ENCODE measurements around the gene YIF1B. TPM values are rescaled to one million over a fixed set of nuclear protein-coding genes. Genes with fewer than 3 reads are reported as not detected.
"Not testable (repeated sequence)": the region's sequence is repeated elsewhere in the genome, so short reads cannot be mapped to it uniquely, and the experiment has no call there.

YIF1B gene
- total and polyA plus RNA-seq, 2 of the 4 experiments (the other 2 are of a cell fraction), result 72.2 to 165 TPM

DNA sequence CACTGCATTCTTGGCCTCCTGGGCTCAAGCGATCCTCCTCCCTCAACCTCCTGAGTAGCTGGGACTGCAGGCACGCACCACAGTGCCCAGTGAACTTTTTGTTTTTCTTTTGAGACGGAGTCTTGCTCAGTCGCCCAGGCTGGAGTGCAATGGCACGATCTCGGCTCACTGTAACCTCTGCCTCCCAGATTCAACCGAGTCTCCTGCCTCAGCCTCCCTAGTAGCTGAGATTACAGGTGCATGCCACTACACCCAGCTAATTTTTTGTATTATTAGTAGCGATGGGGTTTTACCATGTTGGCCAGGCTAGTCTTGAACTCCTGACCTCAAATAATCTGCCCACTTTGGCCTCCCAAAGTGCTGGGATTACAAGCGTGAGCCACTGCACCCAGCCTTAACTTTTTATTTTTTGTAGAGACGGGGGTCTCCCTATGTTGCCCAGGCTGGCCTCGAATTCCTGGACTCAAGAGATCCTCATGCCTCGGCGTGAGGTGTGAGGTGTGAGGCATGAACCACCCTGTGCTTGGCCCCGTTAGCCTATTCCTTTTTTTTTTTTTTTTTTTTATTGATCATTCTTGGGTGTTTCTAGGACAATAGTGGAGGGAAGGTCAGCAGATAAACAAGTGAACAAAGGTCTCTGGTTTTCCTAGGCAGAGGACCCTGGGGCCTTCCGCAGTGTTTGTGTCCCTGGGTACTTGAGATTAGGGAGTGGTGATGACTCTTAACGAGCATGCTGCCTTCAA lies 47.4 kb upstream of the YIF1B start:
- dilution Hi-C loops (cut with HindIII; ENCODE audit: low sequenced_read_pairs, unreplicated experiment); H2AK9ac ChIP-seq (replicated peaks; ENCODE audit: low read depth, low read length, poor library complexity); H4K5ac ChIP-seq (ENCODE audit: low read depth, low read length); BruUV-seq (replicated peaks); H3K4me1 ChIP-seq (ENCODE audit: control insufficient read depth, insufficient read depth, low read length); DNase-seq; ATAC-seq (ENCODE audit: low read depth); H3K36me3 ChIP-seq (ENCODE audit: control insufficient read depth, insufficient read depth, low read length); H4K8ac ChIP-seq (ENCODE audit: low read depth in 2 of 2, low read length in 2 of 2); in situ Hi-C loops (cut with MboI; ENCODE audit: low sequenced_read_pairs); H3K79me1 ChIP-seq (ENCODE audit: low read depth in 1 of 2, low read length in 2 of 2); H3K9ac ChIP-seq (ENCODE audit: low read depth, low read length); H2AK5ac ChIP-seq (ENCODE audit: low read depth, low read length); H3K4me3 ChIP-seq (ENCODE audit: insufficient read depth, low read depth, low read length); H2BK15ac ChIP-seq (ENCODE audit: low read depth, low read length); H3K9me3 ChIP-seq (ENCODE audit: control insufficient read depth, insufficient read depth, low read length); H3K27ac ChIP-seq (ENCODE audit: insufficient read depth, low read length); H2BK5ac ChIP-seq (ENCODE audit: low read depth, low read length, poor library complexity, severe bottlenecking); H2AFZ ChIP-seq (replicated peaks; ENCODE audit: low read length, poor library complexity); H2BK20ac ChIP-seq (ENCODE audit: low read depth, low read length); H3K23ac ChIP-seq (ENCODE audit: low read depth, low read length); H4K20me1 ChIP-seq (ENCODE audit: insufficient read depth, low read length); H3K18ac ChIP-seq (ENCODE audit: low read depth, low read length); intact Hi-C loops (cut with micrococcal nuclease); POLR2A ChIA-PET (ENCODE audit: unreplicated experiment); H2BK120ac ChIP-seq (ENCODE audit: low read depth, low read length); H3K9me1 ChIP-seq (ENCODE audit: insufficient read depth, low read length); H4K91ac ChIP-seq (ENCODE audit: insufficient read depth, low read depth, low read length); H3K56ac ChIP-seq (ENCODE audit: extremely low read depth, insufficient read depth, low read length); H3K14ac ChIP-seq (replicated peaks; ENCODE audit: low read depth, low read length); H3K4ac ChIP-seq (ENCODE audit: low read depth, low read length): not testable (repeated sequence)
- CTCF ChIA-PET, result interaction anchor here (1.5 kb wide), 1 partner anchor 11 kb away, joined by 4 read pairs; the partner anchor contains the start of gene PSMD8
- 20% methylated on average over 1 of the region's 16 CpGs; no CpG with 5 or more reads in 1 of the 2 experiments for WGBS, 2 experiments (ENCODE audit: extremely low coverage in 2 of 2, insufficient read length in 1 of 2)
- peak overlapping the region; percentile 75; the same call in 1 of the 2 replicates for H3K4me2 ChIP-seq (ENCODE audit: low read depth, low read length)
- H3K27me3 ChIP-seq (ENCODE audit: control insufficient read depth, insufficient read depth, low read length), result peaks cover 46% of the 10 kb centered on the region
